NCI-H748 (cell line): Measurements from ENCODE around the gene AP3D1.

Experiments used
- DNase-seq: peaks from one replicate; lab custom pipeline; 2025; ENCODE audit not compliant: unreplicated experiment; lab: John Stamatoyannopoulos, UW

AP3D1 gene

GRCh38 chr19:2070436-2070827 lies 80.9 kb downstream of the AP3D1 start:
- no peak for DNase-seq

- DNase-seq, result no peak
Measured at GRCh38 chr19:2064788-2065524, 86.4 kb downstream of the AP3D1 start.

GRCh38 chr19:2064395-2064787 lies 87.0 kb downstream of the AP3D1 start:
- no peak for DNase-seq

- no peak for DNase-seq
Measured at GRCh38 chr19:2063824-2064223, 87.5 kb downstream of the AP3D1 start.

DNA sequence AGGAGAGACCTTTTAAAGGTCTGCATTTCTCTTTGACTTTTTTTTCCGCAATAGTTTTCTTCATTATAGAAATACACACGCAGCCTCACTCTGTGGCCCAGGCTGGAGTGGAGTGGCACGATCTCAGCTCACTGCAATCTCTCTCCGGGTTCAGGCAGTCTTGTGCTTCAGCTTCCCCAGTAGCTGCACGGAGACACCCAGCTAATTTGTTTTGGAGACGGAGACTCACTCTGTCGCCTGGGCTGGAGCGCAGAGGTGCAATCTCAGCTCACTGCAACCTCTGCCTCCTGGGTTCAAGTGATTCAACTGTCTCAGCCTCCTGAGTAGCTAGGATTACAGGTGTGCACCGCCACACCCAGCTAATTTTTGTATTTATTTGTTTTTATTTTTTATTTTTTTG lies 88.6 kb downstream of the AP3D1 start:
- DNase-seq, result no peak

DNA sequence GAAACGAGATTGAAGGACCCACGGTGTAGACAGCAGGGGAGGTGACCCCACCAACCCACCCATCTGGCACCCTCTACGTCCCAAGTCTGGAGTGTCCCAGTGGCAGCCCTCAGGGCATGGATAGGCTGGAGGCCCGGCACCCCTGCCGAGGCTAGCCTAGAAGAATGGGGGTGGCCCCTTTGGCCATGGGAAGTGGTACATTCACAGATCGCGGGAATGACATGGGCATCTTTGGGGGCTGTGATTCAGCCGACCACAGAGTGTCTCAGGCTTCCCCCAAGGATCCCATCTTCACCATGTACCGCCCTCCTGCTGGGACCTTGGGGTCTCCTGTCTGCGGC lies 89.0 kb downstream of the AP3D1 start:
- no peak for DNase-seq

DNA sequence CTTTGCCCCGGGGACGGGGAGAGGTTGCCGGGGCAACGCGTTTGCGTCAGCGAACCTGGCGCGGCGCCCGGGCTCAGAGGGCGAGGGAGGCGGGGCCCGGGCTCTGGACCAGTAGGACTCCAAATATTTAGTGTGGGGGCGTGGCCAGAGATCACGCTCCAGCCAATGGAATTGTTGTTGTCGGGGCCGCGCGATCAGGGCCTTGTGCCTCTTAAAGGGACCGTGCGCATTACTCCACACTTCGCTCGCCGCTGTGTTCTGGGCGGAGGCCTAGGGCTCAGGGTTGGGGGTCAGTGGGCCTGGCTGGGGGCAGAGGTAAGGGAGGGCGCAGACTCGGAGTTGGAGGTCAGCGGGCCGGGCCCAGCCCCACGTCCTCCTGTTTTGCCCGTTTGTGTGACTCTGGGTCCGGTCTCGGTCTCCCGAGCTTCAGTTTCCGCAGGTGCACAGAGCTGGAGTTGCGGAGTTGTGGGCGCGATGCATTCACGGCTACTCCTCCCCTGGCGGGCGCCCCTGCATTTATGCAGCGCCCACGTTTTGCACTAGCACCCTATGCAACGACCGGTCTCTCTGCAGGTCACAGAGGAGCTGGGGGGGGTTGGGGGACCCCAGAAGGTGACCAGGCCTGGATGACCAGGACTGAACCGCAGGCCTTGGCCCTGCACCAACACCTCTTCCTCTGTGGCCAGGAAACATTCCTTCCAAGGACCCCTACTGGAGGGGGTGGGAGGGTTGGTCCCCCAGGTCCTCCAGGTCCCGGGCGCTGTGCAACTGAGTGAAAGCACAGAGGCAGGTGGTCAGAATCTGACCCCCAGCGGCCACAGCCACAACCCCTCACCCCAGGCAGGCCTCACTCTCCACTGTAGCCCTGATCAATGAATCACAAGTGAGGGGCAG lies 89.6 kb downstream of the AP3D1 start:
- peak; percentile 97 for DNase-seq

DNA sequence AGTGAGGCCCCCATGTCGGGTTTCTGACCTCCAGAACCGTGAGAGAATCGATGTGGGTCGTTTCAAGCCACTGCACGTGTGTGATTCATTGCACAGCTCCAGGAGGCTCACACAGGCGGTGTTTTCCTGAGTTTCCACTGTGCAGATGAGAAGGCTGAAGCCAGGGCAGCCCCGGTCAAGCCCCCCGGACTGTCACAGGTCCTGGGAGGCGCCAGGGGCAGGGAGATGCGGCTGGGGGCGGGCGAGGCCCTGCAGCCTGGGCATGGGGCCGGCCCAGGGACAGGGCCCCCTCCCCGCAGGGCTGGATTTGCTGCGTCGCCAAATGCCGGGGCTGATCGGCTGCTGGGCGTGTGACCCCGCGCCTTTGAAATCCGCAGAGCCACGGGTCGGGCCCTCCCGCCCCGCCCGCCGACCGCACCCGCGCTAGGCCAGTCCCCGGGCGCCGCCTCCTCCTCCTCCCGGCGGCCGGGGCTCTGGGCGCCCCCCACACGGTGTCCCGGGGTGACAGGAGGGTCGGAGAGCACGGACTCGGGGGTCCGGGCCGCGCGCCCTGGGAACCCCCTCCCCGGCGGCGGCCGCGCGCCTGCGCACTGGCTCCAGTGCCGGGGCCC lies 90.4 kb downstream of the AP3D1 start:
- DNase-seq, result peak; percentile 63

- DNase-seq, result no peak
Measured at GRCh38 chr19:2059422-2060201, 91.8 kb downstream of the AP3D1 start.

- no peak for DNase-seq
Measured at GRCh38 chr19:2058570-2059421, 92.6 kb downstream of the AP3D1 start.

DNA sequence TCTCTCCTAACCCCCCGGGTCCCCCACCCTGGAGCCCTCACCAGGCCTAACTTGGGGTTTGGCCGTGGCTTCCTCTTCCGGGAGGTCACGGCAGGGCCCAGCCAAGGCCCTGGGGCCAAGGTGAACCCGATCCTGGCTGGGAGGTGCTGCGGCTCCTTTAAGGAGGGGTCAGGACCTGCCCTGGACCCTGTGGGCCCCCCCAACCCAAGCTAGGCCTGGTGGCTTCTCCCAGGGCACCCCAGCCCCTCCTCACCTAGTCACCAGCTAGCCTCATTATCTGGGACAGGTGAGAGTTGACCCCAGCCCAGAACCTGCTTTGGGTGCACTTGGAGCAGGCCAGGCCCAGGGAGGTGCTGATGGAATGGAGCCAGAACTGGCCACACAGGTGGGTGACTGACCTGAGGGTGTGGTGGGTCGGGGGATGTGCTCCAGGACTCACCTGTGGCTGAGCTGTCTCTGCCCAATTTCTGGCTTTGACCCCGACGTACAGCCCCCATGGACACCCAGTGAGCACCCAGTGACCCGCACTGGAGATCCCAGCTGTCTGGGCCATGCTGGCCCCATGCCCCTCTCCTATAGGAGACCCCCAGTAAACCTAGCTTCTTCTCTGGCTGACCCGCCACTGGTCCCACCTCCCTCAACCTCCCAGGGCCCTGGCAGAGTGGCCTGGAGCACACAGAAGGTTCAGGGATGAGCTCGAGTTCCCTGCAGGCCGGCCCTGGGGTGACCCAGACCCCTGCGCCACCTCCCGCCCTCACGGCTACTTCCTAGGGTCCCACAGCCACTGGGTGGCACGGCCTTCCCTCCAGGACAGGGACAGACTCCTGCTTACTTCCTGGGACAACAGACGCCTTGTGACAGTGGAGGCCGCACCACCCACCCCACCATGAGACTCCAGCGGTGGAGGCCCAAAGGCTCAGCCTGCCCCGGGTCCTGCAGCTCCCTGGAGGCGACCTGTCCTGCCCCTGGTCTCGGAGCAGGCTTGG lies 93.6 kb downstream of the AP3D1 start:
- no peak for DNase-seq

DNA sequence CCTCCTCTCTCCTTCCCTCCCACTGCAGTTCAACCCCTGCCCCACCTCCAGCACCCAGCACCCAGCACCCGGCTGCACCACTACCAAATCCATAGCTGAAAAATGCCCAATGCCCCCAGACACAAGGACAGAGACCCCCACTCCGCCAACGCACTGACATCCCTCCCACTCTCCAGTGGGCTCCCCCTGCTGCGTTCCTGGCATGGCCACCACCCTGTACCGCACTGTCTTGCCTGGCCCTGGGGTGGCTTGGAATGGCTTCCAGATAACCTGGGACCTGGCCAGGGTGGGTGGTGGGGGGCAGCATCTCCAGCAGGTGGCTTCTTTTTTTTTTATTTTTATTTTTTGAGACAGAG lies 94.6 kb downstream of the AP3D1 start:
- no peak for DNase-seq

GRCh38 chr19:2055931-2056836 lies 95.2 kb downstream of the AP3D1 start:
- DNase-seq, result peak; percentile 17

- no peak for DNase-seq
Measured at GRCh38 chr19:2054763-2055162, 96.6 kb downstream of the AP3D1 start.

DNA sequence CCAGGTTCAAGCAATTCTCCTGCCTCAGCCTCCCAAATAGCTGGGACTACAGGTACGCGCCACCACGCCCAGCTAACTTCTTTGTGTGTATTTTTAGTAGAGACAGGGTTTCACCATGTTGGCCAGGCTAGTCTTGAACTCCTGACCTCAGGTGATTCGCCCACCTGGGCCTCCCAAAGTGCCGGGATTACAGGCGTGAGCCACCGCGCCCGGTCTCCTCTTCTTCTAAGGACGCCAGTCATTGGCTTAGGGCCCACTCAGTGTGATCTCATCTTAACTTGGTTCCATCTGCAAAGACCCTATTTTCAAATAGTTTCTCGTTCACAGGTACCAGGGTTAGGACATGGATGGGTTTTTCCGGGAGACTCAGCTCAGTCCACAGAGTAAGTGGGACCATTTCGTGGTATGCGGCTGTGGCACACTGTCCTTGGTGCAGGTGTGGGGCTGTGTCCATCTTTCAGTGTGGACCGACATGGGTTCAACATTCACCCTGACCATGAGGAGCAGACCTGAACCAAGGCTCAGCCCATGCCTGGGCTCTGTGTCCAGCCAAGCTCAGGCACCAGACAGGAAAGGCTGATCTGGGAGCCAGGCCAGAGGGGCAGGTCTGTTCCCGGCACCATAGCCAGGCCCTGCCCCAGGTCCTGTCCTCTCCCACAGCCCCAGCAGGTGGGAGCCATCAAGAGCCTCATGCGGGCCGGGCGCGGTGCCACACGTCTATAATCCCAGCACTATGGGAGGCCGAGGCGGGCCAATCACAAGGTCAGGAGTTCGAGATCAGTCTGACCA lies 97.6 kb downstream of the AP3D1 start:
- no peak for DNase-seq

DNA sequence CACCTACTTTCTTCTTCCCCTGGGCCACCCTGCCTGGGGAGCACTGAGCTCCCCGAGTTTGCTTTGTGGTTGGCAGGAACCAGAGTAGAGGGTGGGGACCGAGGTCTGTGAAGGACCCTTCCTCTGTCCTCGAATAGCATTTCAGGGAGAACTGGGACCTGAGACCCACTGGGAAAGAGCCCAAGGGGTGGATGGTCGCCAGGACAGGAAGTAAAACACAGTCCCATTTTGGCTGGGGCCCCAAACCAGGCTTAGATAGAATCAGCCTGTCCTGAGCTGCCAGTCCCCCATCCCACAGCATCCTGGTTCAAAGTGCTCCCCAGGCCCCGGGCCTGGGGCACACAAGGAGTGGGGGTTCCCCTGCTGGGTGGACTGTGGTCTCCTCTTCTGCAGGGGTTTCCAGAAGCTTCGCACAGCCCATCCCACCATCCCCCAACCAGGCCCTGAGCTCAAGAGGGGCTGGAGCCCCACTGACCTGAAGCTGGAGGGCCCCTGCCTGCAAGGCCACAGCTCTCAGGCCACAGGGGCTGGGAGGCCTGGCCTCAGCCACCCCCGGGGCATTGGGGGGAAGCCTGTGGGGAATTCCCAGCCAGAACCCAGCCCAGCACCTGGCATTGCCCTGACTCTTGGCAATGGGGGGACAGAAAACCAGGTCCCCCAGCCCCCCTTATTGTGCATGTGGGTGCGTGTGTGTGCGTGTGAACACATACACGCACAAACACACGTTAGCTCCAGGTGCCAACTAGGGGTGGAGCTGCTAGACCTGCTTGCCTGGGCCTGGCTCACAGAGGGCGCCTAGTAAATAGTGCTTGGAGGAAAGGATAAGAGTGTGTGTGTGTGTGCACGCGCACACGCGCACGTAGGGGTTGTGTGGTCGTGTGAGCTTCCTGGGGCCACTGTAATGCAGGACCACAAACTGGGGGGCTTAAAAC lies 99.3 kb downstream of the AP3D1 start:
- peak; percentile 20 for DNase-seq
